HepG2 (cell line): Measurements from ENCODE around the gene CFAP54. TPM values are rescaled to one million over a fixed set of nuclear protein-coding genes. Genes with fewer than 3 reads are reported as not detected.
A peak's percentile ranks its signal among the peaks of the same experiment; 100 is the strongest.

Experiments
- CEBPG ChIP-seq: IDR thresholded peaks from 2 replicates; pipeline ENCODE4 v1.6.1; 2016
- FOXA3 ChIP-seq: IDR thresholded peaks from 2 replicates; pipeline ENCODE4 v1.6.1; 2016; ENCODE audit warnings: missing genetic modification reagents, missing compliant biosample characterization
- FOXP1 ChIP-seq, 2 experiments: fragments of 450-650 bp in 1 of 2; IDR thresholded peaks; 2 replicates each; pipeline ENCODE4 v1.6.1; 2017 to 2018; ENCODE audit warnings: antibody characterized with exemption in 1 of 2
- MYNN ChIP-seq: sonication (generic); formaldehyde crosslinking; IDR thresholded peaks from 2 replicates; pipeline ENCODE4 v1.4.0; 2020; ENCODE audit warnings: mild to moderate bottlenecking, low read depth, missing genetic modification reagents
- SKI ChIP-seq: fragments of 450-650 bp; IDR thresholded peaks from one replicate; pipeline ENCODE4 v1.6.1; 2018; ENCODE audit warnings: mild to moderate bottlenecking; ENCODE audit not compliant: partially characterized antibody
- TAF1 ChIP-seq: sonication (generic); formaldehyde crosslinking; IDR thresholded peaks from 2 replicates; pipeline ENCODE4 v1.4.0; 2020; ENCODE audit warnings: missing genetic modification reagents
- THAP8 ChIP-seq: sonication (generic); formaldehyde crosslinking; IDR thresholded peaks from 2 replicates; pipeline ENCODE4 v1.5.1; 2020; ENCODE audit warnings: missing genetic modification reagents, mild to moderate bottlenecking, borderline replicate concordance
- TRAFD1 ChIP-seq: sonication (generic); formaldehyde crosslinking; IDR thresholded peaks from 2 replicates; pipeline ENCODE4 v1.5.1; 2020; ENCODE audit warnings: missing genetic modification reagents, mild to moderate bottlenecking, borderline replicate concordance
- WIZ ChIP-seq: sonication (generic); formaldehyde crosslinking; IDR thresholded peaks from 2 replicates; pipeline ENCODE4 v1.5.1; 2020; ENCODE audit warnings: mild to moderate bottlenecking, missing genetic modification reagents
- ZNF275 ChIP-seq: sonication (generic); formaldehyde crosslinking; IDR thresholded peaks from 2 replicates; pipeline ENCODE4 v1.8.0; 2022; ENCODE audit warnings: missing genetic modification reagents, mild to moderate bottlenecking, inconsistent platforms, borderline replicate concordance
- polyA plus RNA-seq, 8 experiments: library from polyadenylated mRNA; depleted of rRNA in 3 of 8; stranded (reverse) in 7 of 8; unstranded in 1 of 8; fragments of >200 nt; fragmentation: Illumina TruSeq in 4 of 8; extraction: Trizol in 4 of 8; gene quantifications; 2 replicates each; pipeline versions ENCODE4 v1.2.1 to v1.2.3, GENCODE V29; 2011 to 2016; ENCODE audit warnings: low read depth in 4 of 8, missing spikeins in 1 of 8, mixed read lengths in 1 of 8; ENCODE audit not compliant: insufficient read depth in 1 of 8
- total RNA-seq, 5 experiments: library from RNA; depleted of rRNA; stranded (reverse); fragments of >200 nt; fragmentation: Illumina TruSeq; extraction: Trizol; gene quantifications; 2 replicates each; pipeline ENCODE4 v1.2.3, GENCODE V29; 2016; ENCODE audit warnings: low read depth in 1 of 5
- TF ChIP-seq, protein P1 (sequence below): sonication (generic); formaldehyde crosslinking; IDR thresholded peaks from 2 replicates; pipeline ENCODE4 v1.4.0; 2020; ENCODE audit warnings: mild to moderate bottlenecking, missing genetic modification reagents
- TF ChIP-seq, protein P2 (sequence below): sonication (generic); formaldehyde crosslinking; IDR thresholded peaks from 2 replicates; pipeline ENCODE4 v1.8.0; 2023; ENCODE audit warnings: mild to moderate bottlenecking, missing genetic modification reagents
- TF ChIP-seq, protein P3 (sequence below): sonication (generic); IDR thresholded peaks from 2 replicates; pipeline ENCODE4 v1.6.1; 2016; ENCODE audit warnings: low read depth, borderline replicate concordance

Gene CFAP54
- total and polyA plus RNA-seq, 2 of the 13 experiments (the other 11 are each of a cell fraction or from before 2014, with no cell fraction given): not detected

DNA sequence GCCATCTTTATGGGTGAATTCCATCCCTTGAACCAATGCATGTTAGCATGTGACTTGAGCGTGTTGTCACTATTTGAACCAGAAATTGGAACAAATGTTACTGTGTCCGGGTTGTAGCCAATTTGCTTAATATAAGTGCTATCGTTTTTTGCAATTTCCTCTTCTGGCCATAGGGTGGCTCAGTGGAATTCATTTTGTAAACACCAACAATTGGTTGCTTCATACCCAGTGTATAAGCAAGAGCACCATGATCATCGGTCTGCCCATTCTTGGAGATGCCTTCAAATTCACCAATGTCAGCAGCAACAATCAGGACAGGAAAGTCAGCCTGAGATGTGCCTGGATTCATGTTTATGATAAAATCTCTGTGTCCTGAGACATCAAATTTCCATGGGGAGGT, 412.7 kb downstream of the CFAP54 start (continued):
- TF ChIP-seq, protein P1, sequence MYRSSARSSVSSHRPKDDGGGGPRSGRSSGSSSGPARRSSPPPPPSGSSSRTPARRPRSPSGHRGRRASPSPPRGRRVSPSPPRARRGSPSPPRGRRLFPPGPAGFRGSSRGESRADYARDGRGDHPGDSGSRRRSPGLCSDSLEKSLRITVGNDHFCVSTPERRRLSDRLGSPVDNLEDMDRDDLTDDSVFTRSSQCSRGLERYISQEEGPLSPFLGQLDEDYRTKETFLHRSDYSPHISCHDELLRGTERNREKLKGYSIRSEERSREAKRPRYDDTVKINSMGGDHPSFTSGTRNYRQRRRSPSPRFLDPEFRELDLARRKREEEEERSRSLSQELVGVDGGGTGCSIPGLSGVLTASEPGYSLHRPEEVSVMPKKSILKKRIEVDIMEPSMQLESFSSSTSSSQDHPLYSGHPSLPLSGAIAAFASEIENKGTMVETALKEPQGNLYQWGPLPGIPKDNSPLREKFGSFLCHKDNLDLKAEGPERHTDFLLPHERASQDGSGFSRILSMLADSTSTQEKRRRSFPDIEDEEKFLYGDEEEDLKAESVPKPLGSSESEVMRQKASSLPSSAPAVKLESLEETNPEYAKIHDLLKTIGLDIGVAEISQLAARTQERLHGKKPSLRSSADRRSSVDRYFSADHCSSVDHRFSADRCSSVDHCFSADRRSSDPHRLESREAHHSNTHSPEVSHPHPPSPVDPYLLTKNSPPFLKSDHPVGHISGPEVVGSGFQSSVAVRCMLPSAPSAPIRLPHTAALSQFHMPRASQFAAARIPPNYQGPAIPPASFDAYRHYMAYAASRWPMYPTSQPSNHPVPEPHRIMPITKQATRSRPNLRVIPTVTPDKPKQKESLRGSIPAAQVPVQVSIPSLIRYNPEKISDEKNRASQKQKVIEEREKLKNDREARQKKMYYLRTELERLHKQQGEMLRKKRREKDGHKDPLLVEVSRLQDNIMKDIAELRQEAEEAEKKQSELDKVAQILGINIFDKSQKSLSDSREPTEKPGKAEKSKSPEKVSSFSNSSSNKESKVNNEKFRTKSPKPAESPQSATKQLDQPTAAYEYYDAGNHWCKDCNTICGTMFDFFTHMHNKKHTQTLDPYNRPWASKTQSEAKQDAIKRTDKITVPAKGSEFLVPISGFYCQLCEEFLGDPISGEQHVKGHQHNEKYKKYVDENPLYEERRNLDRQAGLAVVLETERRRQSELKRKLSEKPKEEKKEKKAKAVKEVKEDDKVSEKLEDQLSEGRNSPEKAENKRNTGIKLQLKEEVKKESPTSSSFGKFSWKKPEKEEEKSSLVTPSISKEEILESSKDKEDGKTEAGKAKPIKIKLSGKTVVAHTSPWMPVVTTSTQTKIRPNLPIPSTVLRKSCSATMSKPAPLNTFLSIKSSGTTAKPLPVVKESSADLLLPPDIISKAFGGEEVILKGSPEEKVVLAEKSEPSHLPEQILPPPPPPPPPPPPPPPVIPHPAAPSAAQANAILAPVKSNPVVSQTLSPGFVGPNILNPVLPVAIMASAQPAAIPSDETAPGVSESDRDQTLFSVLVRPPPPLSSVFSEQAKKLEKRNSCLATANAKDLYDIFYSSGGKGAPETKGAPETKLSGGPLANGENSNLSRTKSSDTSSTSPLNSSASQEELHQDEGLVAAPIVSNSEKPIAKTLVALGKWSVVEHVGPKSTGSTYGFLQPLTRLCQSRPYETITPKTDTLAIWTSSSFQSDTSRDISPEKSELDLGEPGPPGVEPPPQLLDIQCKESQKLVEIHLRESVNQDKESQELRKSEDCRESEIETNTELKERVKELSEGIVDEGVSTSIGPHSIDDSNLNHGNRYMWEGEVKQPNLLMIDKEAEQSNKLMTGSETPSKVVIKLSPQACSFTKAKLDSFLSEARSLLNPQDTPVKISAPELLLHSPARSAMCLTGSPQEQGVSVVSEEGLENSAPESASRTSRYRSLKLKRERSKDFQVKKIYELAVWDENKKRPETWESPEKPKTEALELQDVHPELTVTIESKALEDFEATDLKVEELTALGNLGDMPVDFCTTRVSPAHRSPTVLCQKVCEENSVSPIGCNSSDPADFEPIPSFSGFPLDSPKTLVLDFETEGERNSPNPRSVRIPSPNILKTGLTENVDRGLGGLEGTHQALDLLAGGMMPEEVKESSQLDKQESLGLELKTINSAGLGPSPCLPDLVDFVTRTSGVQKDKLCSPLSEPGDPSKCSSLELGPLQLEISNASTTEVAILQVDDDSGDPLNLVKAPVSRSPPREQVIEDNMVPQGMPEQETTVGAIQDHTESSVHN (CRISPR knock-in tag): no peak
- peak; percentile 63; the same call in 1 of the 2 replicates for TF ChIP-seq FOXA3 (CRISPR knock-in tag)
- no peak for TF ChIP-seq THAP8 (CRISPR knock-in tag)
- TF ChIP-seq CEBPG: peak; percentile 73
- TF ChIP-seq WIZ (CRISPR knock-in tag): no peak
- TF ChIP-seq TRAFD1 (CRISPR knock-in tag): no peak
- TF ChIP-seq, protein P2, sequence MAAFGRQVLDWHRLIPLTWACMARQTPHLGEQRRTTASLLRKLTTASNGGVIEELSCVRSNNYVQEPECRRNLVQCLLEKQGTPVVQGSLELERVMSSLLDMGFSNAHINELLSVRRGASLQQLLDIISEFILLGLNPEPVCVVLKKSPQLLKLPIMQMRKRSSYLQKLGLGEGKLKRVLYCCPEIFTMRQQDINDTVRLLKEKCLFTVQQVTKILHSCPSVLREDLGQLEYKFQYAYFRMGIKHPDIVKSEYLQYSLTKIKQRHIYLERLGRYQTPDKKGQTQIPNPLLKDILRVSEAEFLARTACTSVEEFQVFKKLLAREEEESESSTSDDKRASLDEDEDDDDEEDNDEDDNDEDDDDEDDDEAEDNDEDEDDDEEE (CRISPR knock-in tag): no peak
- TF ChIP-seq FOXP1 (IDR thresholded peaks at IDR 0.05): 0 out of 2 replicates have a peak, but pooled peaks have one; percentile 29
- TF ChIP-seq FOXP1 (CRISPR knock-in tag; IDR thresholded peaks at IDR 0.05): no peak
- TF ChIP-seq SKI: no peak
- TF ChIP-seq ZNF275: no peak
- no peak for TF ChIP-seq TAF1
- TF ChIP-seq, protein P3, sequence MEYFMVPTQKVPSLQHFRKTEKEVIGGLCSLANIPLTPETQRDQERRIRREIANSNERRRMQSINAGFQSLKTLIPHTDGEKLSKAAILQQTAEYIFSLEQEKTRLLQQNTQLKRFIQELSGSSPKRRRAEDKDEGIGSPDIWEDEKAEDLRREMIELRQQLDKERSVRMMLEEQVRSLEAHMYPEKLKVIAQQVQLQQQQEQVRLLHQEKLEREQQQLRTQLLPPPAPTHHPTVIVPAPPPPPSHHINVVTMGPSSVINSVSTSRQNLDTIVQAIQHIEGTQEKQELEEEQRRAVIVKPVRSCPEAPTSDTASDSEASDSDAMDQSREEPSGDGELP: no peak
- TF ChIP-seq MYNN (CRISPR knock-in tag): no peak
